Measurements from ENCODE around the gene BRD1.

BRD1 gene

GRCh38 chr22:49733631-49734030, 94.0 kb downstream of the BRD1 start:
- TF ChIP-seq FOXM1 (IDR thresholded peaks at IDR 0.05; ENCODE audit: borderline replicate concordance, low read depth), result no peak
- TF ChIP-seq NFIC (IDR thresholded peaks at IDR 0.05), result no peak
- no peak for TF ChIP-seq USF1 (IDR thresholded peaks at IDR 0.05)
- TF ChIP-seq TEAD4 (IDR thresholded peaks at IDR 0.05), result no peak
- no peak for TF ChIP-seq RAD21 (IDR thresholded peaks at IDR 0.05; ENCODE audit: low read depth)
- no peak for TF ChIP-seq ZBTB7A (IDR thresholded peaks at IDR 0.05; ENCODE audit: low read depth)
- no peak for TF ChIP-seq EP300 (IDR thresholded peaks at IDR 0.05; ENCODE audit: borderline replicate concordance)
- no peak for TF ChIP-seq REST (IDR thresholded peaks at IDR 0.05; ENCODE audit: low read depth)
- no peak for TF ChIP-seq CEBPB (IDR thresholded peaks at IDR 0.05)
- TF ChIP-seq TAF1 (IDR thresholded peaks at IDR 0.05; ENCODE audit: low read depth), result no peak
- no peak for TF ChIP-seq EGR1 (IDR thresholded peaks at IDR 0.05)
- no peak for TF ChIP-seq MAX (IDR thresholded peaks at IDR 0.05)
- no peak for TF ChIP-seq YY1 (IDR thresholded peaks at IDR 0.05; ENCODE audit: low read depth)

DNA sequence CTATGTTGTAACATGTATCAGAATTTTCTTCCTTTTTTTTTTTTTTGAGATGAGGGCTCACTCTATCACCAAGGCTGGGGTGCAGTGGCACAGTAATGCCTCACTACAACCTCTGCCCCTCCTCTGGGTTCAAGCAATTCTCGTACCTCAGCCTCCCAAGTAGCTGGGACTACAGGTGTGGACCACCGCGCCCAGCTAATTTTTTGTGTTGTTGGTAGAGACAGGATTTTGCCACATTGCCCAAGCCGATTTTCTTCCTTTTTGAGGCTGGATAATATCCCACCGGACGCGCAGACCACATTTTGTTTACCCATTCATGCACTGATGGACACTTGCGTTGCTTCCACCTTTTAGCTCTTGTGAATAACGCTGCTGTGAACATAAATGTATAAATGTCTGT, 97.0 kb downstream of the BRD1 start:
- no peak for TF ChIP-seq YY1 (IDR thresholded peaks at IDR 0.05; ENCODE audit: low read depth)
- no peak for TF ChIP-seq FOXM1 (IDR thresholded peaks at IDR 0.05; ENCODE audit: borderline replicate concordance, low read depth)
- TF ChIP-seq EP300 (IDR thresholded peaks at IDR 0.05; ENCODE audit: borderline replicate concordance), result no peak
- TF ChIP-seq REST (IDR thresholded peaks at IDR 0.05; ENCODE audit: low read depth), result no peak
- TF ChIP-seq TEAD4 (IDR thresholded peaks at IDR 0.05), result no peak
- TF ChIP-seq TAF1 (IDR thresholded peaks at IDR 0.05; ENCODE audit: low read depth), result no peak
- TF ChIP-seq ZBTB7A (IDR thresholded peaks at IDR 0.05; ENCODE audit: low read depth), result no peak
- no peak for TF ChIP-seq RAD21 (IDR thresholded peaks at IDR 0.05; ENCODE audit: low read depth)
- TF ChIP-seq USF1 (IDR thresholded peaks at IDR 0.05), result no peak
- no peak for TF ChIP-seq CREB1 (IDR thresholded peaks at IDR 0.05; ENCODE audit: low read depth)
- no peak for TF ChIP-seq EGR1 (IDR thresholded peaks at IDR 0.05)
- TF ChIP-seq TCF12 (IDR thresholded peaks at IDR 0.05; ENCODE audit: low read depth), result no peak
- no peak for TF ChIP-seq NFIC (IDR thresholded peaks at IDR 0.05)
- no peak for TF ChIP-seq CEBPB (IDR thresholded peaks at IDR 0.05)
- no peak for TF ChIP-seq MAX (IDR thresholded peaks at IDR 0.05)

GRCh38 chr22:49728570-49729271, 99.0 kb downstream of the BRD1 start:
- TF ChIP-seq RAD21 (IDR thresholded peaks at IDR 0.05; ENCODE audit: low read depth), result no peak
- no peak for TF ChIP-seq REST (IDR thresholded peaks at IDR 0.05; ENCODE audit: low read depth)
- TF ChIP-seq YY1 (IDR thresholded peaks at IDR 0.05; ENCODE audit: low read depth), result no peak
- no peak for TF ChIP-seq TEAD4 (IDR thresholded peaks at IDR 0.05)
- TF ChIP-seq USF1 (IDR thresholded peaks at IDR 0.05), result no peak
- TF ChIP-seq CREB1 (IDR thresholded peaks at IDR 0.05; ENCODE audit: low read depth), result no peak
- TF ChIP-seq ZBTB7A (IDR thresholded peaks at IDR 0.05; ENCODE audit: low read depth), result no peak
- no peak for TF ChIP-seq FOXM1 (IDR thresholded peaks at IDR 0.05; ENCODE audit: borderline replicate concordance, low read depth)
- TF ChIP-seq EP300 (IDR thresholded peaks at IDR 0.05; ENCODE audit: borderline replicate concordance), result no peak
- TF ChIP-seq CEBPB (IDR thresholded peaks at IDR 0.05), result no peak
- TF ChIP-seq EGR1 (IDR thresholded peaks at IDR 0.05), result no peak
- TF ChIP-seq TAF1 (IDR thresholded peaks at IDR 0.05; ENCODE audit: low read depth), result no peak
- no peak for TF ChIP-seq NFIC (IDR thresholded peaks at IDR 0.05)
